ENCODE data around the gene PPP1R16B.

The PPP1R16B gene

DNA sequence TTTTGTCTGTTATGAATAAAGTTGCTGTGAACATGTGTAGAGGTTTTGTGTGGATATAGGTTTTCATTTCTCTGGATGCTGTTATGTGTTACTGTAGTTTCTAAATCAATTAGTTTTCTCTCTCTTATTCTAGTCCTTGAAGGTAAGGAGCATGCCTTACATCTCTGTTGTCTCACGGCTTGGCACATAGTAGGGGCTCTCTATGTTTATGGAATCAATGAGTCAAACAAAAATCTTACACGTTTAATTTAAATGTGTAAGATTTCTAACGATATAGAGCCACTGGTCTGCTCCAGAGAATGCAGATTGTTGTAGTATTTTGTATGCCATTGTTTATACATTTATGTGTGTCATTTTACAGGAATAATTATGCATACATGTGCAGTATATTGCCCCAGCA, 141.3 kb downstream of the PPP1R16B start:
- ChIA-PET CTCF (no interaction called here), POLR2A (no interaction called here)
- TF ChIP-seq, protein P1, sequence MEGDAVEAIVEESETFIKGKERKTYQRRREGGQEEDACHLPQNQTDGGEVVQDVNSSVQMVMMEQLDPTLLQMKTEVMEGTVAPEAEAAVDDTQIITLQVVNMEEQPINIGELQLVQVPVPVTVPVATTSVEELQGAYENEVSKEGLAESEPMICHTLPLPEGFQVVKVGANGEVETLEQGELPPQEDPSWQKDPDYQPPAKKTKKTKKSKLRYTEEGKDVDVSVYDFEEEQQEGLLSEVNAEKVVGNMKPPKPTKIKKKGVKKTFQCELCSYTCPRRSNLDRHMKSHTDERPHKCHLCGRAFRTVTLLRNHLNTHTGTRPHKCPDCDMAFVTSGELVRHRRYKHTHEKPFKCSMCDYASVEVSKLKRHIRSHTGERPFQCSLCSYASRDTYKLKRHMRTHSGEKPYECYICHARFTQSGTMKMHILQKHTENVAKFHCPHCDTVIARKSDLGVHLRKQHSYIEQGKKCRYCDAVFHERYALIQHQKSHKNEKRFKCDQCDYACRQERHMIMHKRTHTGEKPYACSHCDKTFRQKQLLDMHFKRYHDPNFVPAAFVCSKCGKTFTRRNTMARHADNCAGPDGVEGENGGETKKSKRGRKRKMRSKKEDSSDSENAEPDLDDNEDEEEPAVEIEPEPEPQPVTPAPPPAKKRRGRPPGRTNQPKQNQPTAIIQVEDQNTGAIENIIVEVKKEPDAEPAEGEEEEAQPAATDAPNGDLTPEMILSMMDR (IDR thresholded peaks at IDR 0.05; ENCODE audit: control extremely low read depth, extremely low read depth, low read depth, missing control alignments), result no peak
- no peak for DNase-seq (ENCODE audit: extremely low spot score)

DNA sequence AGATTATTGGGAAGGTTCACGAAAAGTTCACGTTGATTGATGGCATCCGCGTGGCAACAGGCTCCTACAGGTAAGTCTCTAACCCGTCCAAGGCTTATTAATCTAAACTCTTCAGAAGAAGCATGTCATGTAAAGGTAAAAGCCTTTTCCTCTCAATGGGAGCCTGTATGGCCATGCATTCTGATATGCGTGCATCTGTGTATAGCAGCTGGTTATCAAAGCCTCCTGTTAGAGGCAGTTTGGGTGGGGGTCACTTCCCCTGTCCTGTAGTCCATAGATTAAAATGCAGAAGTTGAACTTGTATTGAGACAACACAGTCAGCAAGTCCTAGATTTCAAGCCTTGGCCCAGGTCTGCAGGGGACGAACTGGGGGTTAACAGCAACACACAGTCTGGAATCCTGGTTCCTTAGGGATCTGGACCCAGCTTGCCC, 142.4 kb downstream of the PPP1R16B start:
- POLR2A ChIA-PET, result no interaction called here
- no peak for DNase-seq (ENCODE audit: extremely low spot score)
- CTCF ChIA-PET, result no interaction called here
- TF ChIP-seq, protein P1 (IDR thresholded peaks at IDR 0.05; ENCODE audit: control extremely low read depth, extremely low read depth, low read depth, missing control alignments), result no peak

DNA sequence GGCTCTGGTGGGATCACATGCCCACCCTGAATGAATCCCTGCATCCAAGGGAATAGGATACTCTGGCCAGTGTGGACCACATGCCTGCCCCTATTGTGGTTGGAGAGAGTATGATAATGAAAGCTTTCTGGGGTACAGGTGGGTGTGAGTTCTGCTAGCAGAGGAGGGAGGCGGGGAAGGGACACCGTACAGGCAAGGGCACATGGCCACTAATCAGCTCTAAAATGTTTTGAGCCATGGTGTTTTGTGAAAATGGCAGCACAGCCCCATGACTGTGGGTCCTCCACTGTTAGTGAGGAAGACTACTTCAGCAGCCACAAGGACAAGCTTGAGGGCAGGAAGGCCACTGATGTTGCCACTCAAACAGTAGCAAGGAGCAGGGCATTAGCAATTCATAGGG, 144.8 kb downstream of the PPP1R16B start:
- ChIA-PET POLR2A (no interaction called here), CTCF (interaction anchor here (0.7 to 2.3 kb wide), 5 partner anchors 9 to 98 kb away, joined by 3 to 8 read pairs (median 4); no protein-coding TSS in a partner anchor)
- no peak for DNase-seq (ENCODE audit: extremely low spot score)
- TF ChIP-seq, protein P1 (IDR thresholded peaks at IDR 0.05; ENCODE audit: control extremely low read depth, extremely low read depth, low read depth, missing control alignments), result no peak

DNA sequence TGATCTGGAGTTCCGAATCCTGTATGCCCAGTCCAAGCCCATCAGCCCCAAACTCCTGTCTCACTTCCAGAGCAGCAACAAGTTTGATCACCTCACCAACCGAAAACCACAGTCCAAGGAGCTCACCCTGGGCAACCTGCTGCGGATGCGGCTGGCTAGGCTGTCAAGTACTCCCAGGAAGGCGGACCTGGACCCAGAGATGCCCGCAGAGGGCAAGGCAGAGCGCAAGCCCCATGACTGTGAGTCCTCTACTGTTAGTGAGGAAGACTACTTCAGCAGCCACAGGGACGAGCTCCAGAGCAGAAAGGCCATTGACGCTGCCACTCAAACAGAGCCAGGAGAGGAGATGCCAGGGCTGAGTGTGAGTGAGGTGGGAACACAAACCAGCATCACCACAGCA, 146.1 kb downstream of the PPP1R16B start:
- ChIA-PET CTCF (interaction anchor here (0.8 to 2.3 kb wide), 4 partner anchors 10 to 97 kb away, joined by 3 to 8 read pairs (median 4); partner anchors contain the start of gene DHX35), POLR2A (no interaction called here)
- TF ChIP-seq, protein P1 (IDR thresholded peaks at IDR 0.05; ENCODE audit: control extremely low read depth, extremely low read depth, low read depth, missing control alignments), result no peak
- no peak for DNase-seq (ENCODE audit: extremely low spot score)

DNA sequence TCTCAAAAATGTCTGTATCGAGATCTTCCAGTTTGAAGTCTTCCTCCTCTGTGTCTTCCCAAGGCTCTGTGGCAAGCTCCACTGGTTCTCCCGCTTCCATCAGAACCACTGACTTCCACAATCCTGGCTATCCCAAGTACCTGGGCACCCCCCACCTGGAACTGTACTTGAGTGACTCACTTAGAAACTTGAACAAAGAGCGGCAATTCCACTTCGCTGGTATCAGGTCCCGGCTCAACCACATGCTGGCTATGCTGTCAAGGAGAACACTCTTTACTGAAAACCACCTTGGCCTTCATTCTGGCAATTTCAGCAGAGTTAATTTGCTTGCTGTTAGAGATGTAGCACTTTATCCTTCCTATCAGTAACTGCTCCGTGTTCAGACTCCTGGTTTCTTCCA, 146.7 kb downstream of the PPP1R16B start:
- DNase-seq (ENCODE audit: extremely low spot score), result no peak
- TF ChIP-seq, protein P1 (IDR thresholded peaks at IDR 0.05; ENCODE audit: control extremely low read depth, extremely low read depth, low read depth, missing control alignments), result no peak
- POLR2A ChIA-PET, result no interaction called here
- CTCF ChIA-PET, result interaction anchor here (0.8 to 1.3 kb wide), 2 partner anchors 10 to 16 kb away, joined by 3 to 5 read pairs; partner anchors contain the start of gene DHX35

DNA sequence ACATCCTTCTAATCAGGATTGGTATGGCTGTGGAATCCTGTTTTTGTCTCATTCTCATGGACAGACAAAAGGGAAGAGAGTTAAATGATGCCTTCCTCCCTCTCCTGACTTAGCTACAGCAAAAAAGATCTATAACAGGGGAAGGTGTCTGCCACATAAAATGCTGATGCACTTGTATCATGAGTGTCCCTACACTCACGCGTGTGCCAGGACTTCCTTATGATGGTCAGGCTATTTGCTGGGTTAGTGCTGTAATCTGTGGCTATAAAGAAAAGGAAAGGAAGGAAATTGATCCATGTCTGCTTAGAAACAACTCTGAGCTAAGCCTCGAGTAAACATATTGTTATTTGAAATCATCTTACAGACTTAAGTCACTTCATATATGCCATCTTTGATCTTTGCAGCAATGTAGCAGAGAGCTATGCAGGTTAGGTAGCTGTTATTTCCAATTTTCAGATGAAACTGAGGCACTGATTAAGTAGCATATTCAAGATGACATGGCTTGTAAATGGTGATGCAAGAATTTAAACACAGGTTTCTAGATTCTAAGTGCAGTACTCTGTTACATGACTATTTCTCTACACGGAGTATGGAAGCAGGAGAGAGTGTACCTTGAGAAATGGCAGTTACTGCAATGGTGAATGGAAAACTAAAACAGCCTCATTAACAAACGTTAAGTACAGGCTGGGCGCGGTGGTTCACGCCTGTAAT, 148.3 kb downstream of the PPP1R16B start:
- ChIA-PET CTCF (interaction anchor here (0.9 to 1.6 kb wide), 6 partner anchors 11 to 321 kb away, joined by 3 to 6 read pairs (median 3); partner anchors contain the start of gene FAM83D), POLR2A (interaction anchor here (0.6 kb wide), 1 partner anchor 43 kb away, joined by 5 read pairs; no protein-coding TSS in a partner anchor)
- DNase-seq (ENCODE audit: extremely low spot score), result no peak
- TF ChIP-seq, protein P1 (IDR thresholded peaks at IDR 0.05; ENCODE audit: control extremely low read depth, extremely low read depth, low read depth, missing control alignments), result no peak

Measured in GM10248 (cell line).